DMS53 treated with DMSO at 0.1 percent for 48 hours (cell line): ENCODE measurements around the gene MCC.

ENCODE experiments used
- DNase-seq: peaks from one replicate; lab custom pipeline; 2025; ENCODE audit not compliant: unreplicated experiment; lab: John Stamatoyannopoulos, UW

MCC gene

DNA sequence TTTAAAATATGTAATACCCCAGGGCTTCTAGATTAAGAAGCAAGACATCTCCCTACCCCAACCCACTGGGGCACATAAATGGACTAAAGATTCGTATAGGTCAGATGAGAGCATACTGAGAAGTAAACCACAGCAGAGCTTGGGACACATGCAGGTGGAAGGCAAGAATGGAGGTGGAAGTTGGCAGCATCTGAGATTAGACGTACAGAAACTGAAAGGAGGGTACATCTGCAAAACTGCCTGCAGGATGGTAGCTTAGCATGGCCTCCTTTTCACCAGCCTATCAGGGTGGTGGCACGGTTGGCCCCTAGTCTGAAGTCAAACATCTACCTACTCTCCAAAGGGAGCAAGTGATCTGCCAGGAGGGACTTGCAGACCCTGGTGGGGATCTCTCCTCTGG is 235.2 kb downstream of the MCC start:
- no peak for DNase-seq

DNA sequence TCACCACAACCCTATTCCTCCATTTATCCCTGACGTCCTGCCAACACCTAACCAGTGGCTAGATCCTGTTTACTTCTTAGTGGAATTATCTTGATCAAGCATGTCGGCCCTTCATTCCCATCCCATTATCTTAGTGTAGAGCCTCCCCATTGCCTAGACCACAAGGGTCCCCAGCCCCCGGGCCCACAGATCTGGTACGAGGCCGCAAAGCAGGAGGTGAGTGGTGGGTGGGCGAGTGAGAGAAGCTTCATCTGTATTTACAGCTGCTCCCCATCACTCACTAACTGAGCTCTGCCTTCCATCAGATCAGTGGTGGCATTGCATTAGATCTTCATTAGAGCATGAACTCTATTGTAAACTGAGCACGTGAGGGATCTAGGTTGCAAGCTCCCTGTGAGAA is 236.2 kb downstream of the MCC start:
- no peak for DNase-seq

DNA sequence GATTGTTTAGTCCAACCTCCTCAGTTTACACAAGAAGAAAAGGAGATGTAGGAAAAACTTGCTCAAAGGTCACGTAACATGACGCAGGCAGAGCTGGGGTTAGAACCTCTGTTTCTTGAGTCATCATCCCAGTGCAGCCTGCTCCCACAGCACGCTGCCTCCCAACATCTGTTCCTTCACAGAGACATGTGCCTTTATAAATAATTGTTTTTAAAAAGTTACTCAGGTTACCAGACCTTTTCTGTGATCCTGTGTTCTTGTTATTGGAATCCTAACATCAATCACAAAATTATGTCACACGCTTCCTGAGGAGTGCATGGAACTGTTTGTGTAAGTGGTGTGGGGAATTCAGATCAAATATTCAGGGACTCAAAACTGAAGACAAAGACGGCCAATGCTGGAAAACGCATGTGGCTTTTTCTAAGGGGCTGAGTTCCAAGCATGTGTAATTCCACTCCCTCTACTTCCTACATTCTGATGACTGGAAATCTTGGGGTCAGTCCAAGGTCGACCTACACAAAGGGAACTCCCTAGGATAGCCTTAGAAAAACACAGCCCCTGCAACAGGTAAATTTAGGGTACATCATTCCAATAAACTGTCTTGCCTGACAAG is 237.8 kb downstream of the MCC start:
- no peak for DNase-seq

DNA sequence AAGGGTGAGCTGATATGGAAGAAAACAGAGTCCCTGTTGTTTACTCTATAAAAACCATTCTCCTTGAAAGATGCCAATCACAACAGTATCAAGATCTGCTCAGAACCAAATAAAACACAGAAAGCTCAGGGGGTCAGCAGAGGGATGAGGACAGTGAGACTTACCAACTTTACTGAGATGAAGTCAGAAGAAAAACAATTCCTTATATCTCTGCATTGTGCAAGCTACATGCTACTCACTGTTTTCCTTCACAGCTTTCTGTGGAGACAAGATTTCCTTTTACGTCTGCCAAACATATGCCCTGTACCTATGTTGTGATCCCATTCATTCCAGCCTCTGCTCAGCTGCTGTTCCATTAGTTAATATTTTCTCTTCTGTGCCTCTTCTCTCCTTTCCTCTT is 239.0 kb downstream of the MCC start:
- no peak for DNase-seq

DNA sequence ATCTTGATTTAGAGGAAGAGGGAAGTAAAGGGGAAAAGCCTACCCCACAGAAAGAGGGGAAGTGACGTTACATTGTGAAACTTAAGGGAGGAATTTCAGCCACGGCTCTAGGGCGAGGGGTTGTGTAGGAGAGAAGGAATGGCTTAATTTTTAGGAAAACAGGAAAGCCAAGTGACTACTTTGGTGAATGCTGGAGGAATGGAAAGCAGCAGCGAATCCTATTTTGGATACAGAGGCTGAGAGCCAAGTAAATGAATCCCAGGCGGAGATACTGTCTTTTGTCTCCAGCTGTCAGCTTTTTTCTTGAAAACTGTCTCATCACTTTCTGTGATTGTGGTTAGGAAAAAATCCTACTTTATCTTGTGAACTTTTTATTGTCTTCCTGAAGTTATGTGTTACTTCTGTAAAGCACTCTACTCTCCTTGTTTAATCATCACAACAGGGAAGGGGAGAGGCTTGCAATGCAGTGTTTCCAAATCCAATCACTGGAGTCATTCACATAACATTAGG is 241.8 kb downstream of the MCC start:
- no peak for DNase-seq

DNA sequence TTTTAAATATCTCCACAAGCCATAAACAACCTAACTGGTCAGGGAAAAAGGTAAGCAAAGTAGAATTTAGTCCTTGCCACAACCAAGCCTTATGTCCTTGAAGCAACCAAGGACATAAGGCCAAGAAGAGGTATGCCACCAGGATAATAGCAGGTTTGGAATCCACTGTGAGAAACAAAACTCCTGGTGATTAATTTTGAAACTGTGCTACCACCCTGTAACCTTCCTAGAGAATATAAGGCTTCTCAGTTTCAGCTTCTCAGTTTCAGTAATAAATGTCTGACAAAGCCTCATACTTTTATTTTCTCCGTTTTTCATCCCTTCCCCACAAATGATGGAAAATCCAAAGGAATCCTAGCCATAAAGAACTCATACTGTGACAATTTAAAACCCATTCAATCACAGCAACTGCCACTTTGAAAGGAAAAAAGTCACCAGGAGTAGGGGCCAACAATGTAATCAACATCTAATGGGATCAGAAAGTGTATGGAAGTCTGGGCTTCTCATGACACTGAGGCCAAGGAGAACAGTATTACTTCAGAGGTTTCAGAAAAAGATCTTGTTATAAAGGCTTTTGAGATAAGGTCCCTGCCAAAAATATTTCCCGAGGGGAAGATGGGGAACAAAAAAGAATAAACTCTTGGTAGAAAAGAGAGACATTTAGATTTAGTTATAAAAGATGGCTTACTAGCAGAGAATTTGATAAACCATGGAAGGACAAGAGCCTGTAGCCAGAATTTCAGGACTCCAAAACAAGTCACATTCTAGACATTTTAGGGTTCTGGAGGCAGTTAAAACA is 242.6 kb downstream of the MCC start:
- no peak for DNase-seq

DNA sequence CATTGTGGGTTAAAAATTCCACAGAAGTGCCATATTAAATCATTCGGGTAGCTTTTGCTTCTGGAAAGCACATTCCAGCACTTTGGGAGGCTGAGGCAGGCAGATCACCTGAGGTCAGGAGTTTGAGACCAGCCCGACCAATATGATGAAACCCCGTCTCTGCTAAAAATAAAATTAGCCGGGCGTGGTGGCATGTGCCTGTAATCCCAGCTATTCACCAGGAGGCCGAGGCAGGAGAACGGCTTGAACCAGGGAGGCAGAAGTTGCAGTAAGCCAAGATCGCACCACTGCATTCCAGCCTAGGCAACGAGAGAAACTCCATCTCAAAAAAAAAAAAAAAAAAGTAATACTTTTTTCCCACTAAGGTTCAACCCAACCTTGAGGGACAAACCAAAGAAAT is 243.3 kb downstream of the MCC start:
- no peak for DNase-seq

DNA sequence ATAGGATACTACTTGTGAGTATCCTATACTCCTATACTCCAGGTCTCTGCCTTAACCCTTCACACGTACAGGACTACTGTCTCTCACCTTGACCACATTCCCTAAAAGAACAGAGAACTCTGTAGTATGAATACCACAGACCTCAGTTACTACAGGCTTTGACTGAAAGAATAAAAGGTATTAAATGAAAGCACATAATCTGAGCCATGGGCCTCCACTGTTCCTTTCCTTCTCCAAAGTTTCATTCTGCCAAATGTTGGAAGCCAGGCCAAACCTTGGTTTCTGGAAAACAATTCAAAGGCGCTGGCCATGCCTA is 244.9 kb downstream of the MCC start:
- DNase-seq, result no peak

DNA sequence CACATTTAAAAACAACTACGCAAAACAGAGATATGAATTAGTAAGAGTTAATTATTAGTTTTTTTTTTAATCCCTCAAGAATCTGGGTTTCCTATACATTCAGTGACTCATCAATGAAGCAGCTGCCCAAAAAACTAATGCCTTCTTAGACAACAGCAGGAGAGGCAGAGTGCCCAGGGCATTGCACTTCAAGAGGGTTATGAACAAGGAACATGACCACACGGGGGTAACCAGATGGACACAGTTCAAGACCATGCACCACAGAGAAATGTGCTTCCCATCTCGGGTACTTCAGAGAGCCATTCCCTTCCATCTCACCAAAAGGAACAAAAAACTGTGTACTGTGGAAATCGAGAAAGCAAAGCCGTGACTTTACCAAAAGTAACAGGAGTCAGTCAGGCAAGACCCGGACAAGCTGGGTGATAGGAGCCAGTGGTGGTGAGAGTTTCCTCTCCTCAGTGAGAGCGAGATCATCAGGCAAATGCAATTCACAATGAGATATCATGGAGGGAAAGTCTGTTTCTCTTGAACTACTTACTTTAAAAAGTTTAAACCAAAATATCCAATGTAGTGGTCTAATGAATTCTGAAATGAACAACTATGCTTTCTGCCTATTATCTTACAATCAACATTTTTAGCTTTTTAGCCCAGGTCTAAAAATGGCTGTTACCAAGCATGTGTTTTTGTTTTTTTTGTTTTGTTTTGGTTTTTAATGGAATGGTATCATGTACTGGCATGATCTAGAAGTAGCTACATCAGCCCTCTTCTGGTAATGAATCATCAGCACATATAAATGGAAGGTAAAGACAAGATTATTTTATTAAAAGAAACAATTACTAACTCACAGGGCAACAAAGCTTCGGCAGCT is 245.5 kb downstream of the MCC start:
- no peak for DNase-seq

DNA sequence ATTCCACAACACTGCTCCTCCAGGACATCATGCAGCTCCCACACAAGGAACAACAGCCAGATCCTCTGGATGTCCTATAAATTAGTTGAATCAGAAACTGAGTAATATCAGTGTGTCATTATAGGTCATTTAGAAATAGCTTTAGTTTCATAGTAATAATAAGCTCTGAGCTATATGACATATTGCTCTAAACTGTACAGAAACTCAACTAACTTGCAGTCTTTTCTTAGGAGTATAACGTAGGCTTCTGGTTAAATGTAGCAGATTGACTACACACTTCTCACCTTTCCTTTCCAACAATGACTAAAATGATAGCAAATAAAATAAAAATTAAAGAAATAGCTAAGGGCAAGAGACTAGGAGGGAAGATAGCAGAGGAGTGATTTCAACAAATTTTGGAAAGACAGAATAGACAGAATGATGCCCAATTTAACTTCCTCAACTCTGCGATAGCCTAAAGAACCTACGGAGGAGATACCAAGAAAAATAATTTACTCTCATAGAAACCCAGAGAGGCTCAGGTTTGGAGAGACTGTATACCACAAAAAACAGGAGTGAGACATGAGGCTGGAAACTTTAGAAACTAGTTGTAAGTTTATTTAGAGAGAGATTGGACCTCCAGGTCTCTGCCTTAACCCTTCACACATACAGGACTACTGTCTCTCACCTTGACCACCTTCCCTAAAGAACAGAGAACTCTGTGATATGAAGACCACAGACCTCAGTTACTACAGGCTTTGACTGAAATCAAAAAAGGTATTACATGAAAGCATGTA is 247.1 kb downstream of the MCC start:
- no peak for DNase-seq

DNA sequence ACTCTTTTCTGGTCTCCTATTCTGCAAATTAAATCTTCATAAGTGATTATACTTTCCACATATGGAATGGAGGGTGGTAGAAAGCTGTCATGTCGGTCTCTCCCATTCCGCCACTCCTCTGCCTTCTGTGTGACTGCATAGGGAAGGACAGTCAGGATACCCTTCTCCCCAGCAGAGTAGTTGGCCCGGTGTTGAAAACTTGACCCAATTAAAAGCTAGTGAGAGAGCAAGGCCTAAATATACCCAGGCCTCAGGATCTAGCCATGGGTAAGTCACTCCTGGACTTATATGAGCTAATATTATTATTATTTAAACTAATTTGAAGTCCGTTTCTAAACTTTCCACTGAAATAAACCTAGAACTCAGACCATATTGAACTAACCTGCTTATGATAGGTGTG is 248.2 kb downstream of the MCC start:
- DNase-seq, result no peak

DNA sequence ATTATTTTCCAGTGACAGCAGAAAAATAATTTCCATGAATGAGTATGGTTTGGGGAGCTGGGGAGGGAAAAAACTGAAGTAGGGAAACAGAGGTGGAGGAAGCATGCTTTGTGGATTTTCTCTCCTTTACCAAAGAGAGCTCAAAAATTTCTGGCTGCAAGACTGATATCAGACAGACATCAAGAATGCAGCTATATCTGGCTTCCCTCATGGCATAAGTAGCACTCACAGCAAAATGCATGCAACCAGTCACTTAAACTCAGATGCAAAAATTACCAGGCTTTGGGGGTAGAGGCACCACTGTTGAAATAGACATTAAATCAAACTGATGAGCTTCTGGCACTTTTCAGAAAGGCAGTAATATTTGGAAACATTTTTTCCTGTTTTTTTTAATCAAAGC is 250.4 kb downstream of the MCC start:
- no peak for DNase-seq

DNA sequence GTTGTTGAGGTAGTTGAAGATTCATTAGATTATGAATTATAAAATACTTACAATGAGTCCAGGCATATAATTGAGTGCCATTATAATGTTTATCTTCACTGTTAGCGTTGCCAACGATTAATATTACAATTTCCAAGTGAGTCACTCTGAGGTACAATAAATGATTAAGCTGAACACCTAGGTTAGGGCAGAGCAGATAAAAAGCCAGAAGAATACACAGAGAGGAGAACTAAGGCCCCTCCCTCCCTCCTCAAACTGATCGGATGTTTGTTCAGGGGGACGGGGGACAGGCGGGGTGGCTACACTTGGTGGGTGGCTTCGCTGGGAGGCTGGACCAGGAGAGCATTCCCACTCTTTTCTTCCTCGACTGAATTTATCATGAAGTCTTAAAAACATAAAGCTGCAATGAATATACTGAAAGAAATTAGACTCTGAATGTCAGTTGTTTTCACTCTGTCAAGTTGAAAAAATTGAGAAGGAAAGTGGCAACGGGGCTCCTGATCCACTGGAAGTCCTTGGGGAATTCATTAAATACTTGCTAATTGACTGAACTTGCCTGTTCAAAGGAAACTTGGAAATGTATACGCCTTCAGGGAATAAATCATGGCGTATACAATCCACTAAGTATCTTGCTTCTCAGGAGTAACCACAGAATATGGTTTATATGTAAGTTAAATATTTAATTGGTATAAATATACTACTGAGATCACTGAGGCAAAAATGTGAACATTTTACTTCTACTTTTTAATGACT is 251.5 kb downstream of the MCC start:
- DNase-seq, result no peak

DNA sequence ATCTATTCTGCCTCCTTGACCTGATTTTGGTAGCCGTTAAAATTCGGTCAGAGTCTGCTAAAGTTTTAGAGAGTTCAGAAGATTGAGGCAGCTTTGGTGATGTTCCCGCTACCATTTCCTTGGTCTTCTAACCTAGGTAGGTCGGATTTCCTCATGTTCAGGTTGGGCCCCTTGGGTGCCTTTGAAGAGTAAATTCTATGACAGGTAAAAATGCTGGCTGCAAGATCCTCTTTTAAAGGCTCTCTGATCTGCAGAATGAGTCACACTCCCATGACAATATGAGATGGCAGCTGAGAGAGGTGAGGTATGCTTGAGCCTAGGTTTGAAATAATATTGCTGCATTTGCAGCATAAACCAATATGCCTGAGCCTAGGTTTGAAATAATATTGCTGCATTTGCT is 252.4 kb downstream of the MCC start:
- DNase-seq, result no peak

DNA sequence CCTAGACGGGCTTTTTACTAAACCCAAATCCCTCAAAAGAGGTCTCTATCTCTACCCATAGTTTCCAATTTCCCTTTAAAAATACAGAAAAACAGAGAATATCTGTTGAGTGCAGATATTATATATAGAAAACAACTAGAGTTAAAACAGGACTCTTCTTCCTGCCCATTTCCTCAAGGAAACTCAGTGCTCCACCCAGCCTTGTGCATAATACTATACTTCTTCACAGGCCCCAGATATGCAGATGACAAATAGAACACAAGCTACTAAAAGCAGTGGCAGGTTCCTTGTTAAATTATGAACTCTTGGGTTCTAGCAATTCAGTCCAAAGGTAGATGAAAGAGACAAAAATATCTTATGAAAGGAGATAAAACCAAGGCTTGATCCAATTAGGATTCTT is 253.7 kb downstream of the MCC start:
- no peak for DNase-seq

DNA sequence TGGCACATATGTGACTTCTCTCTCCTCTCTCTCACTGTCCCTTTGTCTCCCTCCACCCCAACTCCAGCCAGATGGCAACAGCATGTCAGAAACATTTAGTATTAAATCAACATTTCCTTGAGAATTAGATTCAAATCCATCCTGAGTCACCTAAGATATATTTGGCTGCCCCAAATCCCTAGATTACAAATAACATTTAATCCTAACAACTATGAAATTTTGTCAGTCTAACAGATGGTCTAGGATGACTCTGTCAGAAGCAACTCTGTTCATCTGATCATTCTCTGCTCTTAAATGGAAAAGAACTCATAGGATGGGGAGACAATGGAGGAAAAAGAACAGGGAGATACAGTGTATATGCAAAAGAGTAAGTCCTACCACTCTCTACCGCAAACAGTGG is 254.6 kb downstream of the MCC start:
- DNase-seq, result no peak

DNA sequence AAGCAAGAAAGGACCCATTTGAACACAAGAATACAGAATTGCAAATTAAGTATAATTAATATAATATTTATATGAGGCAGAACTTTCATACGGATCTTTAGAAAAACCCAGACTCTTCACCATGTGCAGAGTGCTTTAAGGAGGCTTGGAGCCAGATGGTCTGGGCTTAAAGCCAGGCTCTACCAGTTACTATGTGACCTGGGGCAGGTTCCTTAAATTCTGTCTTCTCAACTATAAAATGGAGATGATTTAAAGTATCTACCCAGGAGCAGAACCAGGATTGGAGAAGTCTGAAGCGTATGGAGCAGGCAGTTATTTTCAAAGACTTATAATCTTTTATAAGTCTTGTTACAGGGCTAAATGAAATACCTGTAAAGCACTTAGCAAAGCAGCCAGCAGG is 255.6 kb downstream of the MCC start:
- DNase-seq, result no peak

DNA sequence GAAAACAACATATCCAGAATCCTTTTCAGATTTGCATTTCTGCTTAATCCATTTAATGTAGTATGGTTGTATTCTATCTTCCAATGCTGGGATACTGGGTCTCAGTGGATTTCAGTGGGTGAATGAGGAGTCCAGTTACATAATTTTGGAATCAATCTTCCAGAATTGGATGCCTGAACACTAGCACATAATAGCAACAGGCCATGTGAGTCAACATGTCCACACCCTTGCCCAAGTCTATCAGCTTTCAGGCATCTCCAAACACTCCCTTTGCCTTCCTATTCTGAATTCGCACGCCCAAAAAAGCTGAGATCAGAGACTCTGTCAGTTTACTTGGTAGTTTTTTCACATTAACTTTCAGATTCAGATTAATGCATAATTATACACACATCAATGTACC is 256.0 kb downstream of the MCC start:
- DNase-seq, result no peak

DNA sequence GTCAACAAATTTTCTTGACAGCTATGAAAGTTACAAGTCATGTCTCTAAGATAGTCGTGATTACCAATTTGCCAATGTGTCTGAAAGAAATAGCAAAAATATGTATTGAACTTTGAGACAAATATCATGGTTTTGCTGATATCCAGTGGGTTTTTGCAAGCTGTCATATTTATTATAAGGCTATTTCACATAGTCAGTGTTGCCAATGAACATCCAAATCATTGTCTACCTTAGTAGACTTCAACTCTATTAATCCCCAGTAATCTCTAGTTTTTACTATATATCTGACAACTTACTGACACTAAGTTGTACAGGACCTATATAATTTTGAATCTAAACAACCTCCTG is 256.6 kb downstream of the MCC start:
- no peak for DNase-seq
